Right lobe of liver (tissue), 4 donors: ENCODE results near the gene SERINC5.

Source experiments
- POLR2A ChIP-seq: fragments of 450-650 bp; IDR thresholded peaks from one replicate; pipeline ENCODE4 v1.6.1; 2017; ENCODE audit warnings: antibody characterized with exemption, mild to moderate bottlenecking
- TF ChIP-seq, protein P1 (sequence below), 4 donors: fragments of 200-600 bp in 3 of 4; fragments of 450-650 bp in 1 of 4; IDR thresholded peaks; one replicate each; pipeline versions ENCODE4 v1.5.1 to v1.8.0; 2016 to 2022; ENCODE audit warnings: antibody characterized with exemption in 4 of 4, mild to moderate bottlenecking in 2 of 4
- donor health status: DM: no; HTN: no; CAD: no.
- donor health status: DM: no; HTN: no; CAD: no.
- donor health status: DM: no; HTN: yes; CAD: no.

- TF ChIP-seq, protein P1, sequence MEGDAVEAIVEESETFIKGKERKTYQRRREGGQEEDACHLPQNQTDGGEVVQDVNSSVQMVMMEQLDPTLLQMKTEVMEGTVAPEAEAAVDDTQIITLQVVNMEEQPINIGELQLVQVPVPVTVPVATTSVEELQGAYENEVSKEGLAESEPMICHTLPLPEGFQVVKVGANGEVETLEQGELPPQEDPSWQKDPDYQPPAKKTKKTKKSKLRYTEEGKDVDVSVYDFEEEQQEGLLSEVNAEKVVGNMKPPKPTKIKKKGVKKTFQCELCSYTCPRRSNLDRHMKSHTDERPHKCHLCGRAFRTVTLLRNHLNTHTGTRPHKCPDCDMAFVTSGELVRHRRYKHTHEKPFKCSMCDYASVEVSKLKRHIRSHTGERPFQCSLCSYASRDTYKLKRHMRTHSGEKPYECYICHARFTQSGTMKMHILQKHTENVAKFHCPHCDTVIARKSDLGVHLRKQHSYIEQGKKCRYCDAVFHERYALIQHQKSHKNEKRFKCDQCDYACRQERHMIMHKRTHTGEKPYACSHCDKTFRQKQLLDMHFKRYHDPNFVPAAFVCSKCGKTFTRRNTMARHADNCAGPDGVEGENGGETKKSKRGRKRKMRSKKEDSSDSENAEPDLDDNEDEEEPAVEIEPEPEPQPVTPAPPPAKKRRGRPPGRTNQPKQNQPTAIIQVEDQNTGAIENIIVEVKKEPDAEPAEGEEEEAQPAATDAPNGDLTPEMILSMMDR (IDR thresholded peaks at IDR 0.05), result no peak
- no peak for TF ChIP-seq POLR2A
Measured at GRCh38 chr5:80300125-80300524, 44.3 kb upstream of the SERINC5 start.
